Panc1 (cell line): ENCODE data around the gene PTPRS. TPM values are rescaled to one million over a fixed set of nuclear protein-coding genes. Genes with fewer than 3 reads are reported as not detected.
A peak's percentile ranks its signal among the peaks of the same experiment; 100 is the strongest.

Source experiments
- ATAC-seq: fragments of 200-7000 bp; cut with Tn5 transposase; 2 replicates; pipeline ENCODE4 v1.9.1; 2020; ENCODE audit warnings: mild to moderate bottlenecking, moderate library complexity
- BruUV-seq: library from RNA; stranded (reverse); fragments of 400-500 nt; replicated peaks from 2 replicates; lab custom pipeline; 2021; lab: Mats Ljungman, UMichigan
- CTCF ChIA-PET: fragments of 300-600 bp; sonication (Branson Sonifier 250); formaldehyde crosslinking; loops from one replicate; lab custom pipeline; 2022; ENCODE audit warnings: antibody characterized with exemption; lab: Charles Lee
- POLR2A ChIA-PET: fragments of 300-600 bp; sonication (Branson Sonifier 250); formaldehyde crosslinking; loops from one replicate; lab custom pipeline; 2022; ENCODE audit warnings: antibody characterized with exemption; lab: Charles Lee
- DNase-seq: peaks from one replicate; pipeline ENCODE4 v3.0.0-alpha.2; 2010; ENCODE audit warnings: low read depth, low spot score
- H3K27ac ChIP-seq: 2 replicates; pipeline ENCODE4 v1.5.1; 2011; ENCODE audit warnings: mild to moderate bottlenecking, low read length, inconsistent platforms
- H3K27me3 ChIP-seq: fragments of 200-500 bp; sonication (Bioruptor generic); 2 replicates; pipeline ENCODE4 v1.6.0; 2014; ENCODE audit warnings: low read length, inconsistent platforms; ENCODE audit not compliant: control insufficient read depth, insufficient read depth
- H3K36me3 ChIP-seq: fragments of 200-500 bp; sonication (Bioruptor generic); 2 replicates; pipeline ENCODE4 v1.5.1; 2014; ENCODE audit warnings: inconsistent platforms, mild to moderate bottlenecking, low read length, moderate library complexity; ENCODE audit not compliant: control insufficient read depth, insufficient read depth
- H3K4me1 ChIP-seq: 2 replicates; pipeline ENCODE4 v1.5.1; 2011; ENCODE audit warnings: inconsistent platforms, mild to moderate bottlenecking, low read length, moderate library complexity; ENCODE audit not compliant: control insufficient read depth, insufficient read depth
- H3K4me3 ChIP-seq, 2 experiments: 2 replicates each; pipeline ENCODE4 v1.5.1; 2011 to 2012; ENCODE audit warnings: low read depth in 2 of 2, low read length in 2 of 2, mild to moderate bottlenecking in 2 of 2, inconsistent platforms in 1 of 2, moderate library complexity in 1 of 2
- H3K9me3 ChIP-seq: fragments of 200-500 bp; sonication (Bioruptor generic); 2 replicates; pipeline ENCODE4 v1.5.1; 2014; ENCODE audit warnings: low read depth, mild to moderate bottlenecking, inconsistent platforms, low read length, moderate library complexity; ENCODE audit not compliant: control insufficient read depth, insufficient read depth
- POLR2AphosphoS5 ChIP-seq: IDR thresholded peaks from 2 replicates; pipeline ENCODE4 v1.6.1; 2012; ENCODE audit warnings: mild to moderate bottlenecking, low read depth, low read length, moderate library complexity
- REST ChIP-seq, 2 experiments: IDR thresholded peaks; 2 replicates each; pipeline ENCODE4 v1.6.1; 2011 to 2012; ENCODE audit warnings: low read depth in 2 of 2, control low read depth in 1 of 2, low read length in 1 of 2, mild to moderate bottlenecking in 1 of 2, moderate library complexity in 1 of 2; ENCODE audit not compliant: insufficient read depth in 1 of 2
- SIN3A ChIP-seq: IDR thresholded peaks from 2 replicates; pipeline ENCODE4 v1.6.1; 2012; ENCODE audit warnings: low read depth, mild to moderate bottlenecking, low read length, moderate library complexity, borderline replicate concordance; ENCODE audit not compliant: insufficient read depth
- TCF7L2 ChIP-seq: IDR thresholded peaks from 2 replicates; pipeline ENCODE4 v1.6.1; 2011; ENCODE audit warnings: mild to moderate bottlenecking, low read depth, low read length, inconsistent platforms
- in situ Hi-C: cut with HindIII; loops from 2 replicates; pipeline ENCODE4 v1.10.0; 2016; ENCODE audit warnings: low sequenced_read_pairs, low pct_unique_long_range_greater_than_20kb
- intact Hi-C: fragments of 100-400 bp; cut with micrococcal nuclease; formaldehyde crosslinking; loops from one replicate; pipeline ENCODE4 v1.10.0; 2022; ENCODE audit not compliant: unreplicated experiment
- total RNA-seq: library from RNA; stranded (reverse); gene quantifications from one replicate; pipeline ENCODE4 v1.2.1, GENCODE V29; 2021; ENCODE audit not compliant: unreplicated experiment
- TF ChIP-seq, protein P1 (sequence below): fragments of 450-650 bp; IDR thresholded peaks from 2 replicates; pipeline ENCODE4 v1.5.1; 2017; ENCODE audit warnings: mild to moderate bottlenecking

PTPRS gene
- total RNA-seq, 1 experiment from 2014 or later = 85.4 TPM

GRCh38 chr19:5292453-5292821 is 48.2 kb downstream of the PTPRS start:
- ATAC-seq = no peak; the same call in 1 of the 2 replicates

GRCh38 chr19:5291588-5292193 is 48.9 kb downstream of the PTPRS start:
- BruUV-seq = no TSS peak
- Histone ChIP-seq H3K4me3 (peak overlapping the region; percentile 53 to 62; a peak in 3 of 4 replicates), H3K36me3 (no peaks in the 10 kb centered on the region), H3K4me1 (no peaks in the 10 kb centered on the region), H3K27me3 (no peaks in the 10 kb centered on the region), H3K9me3 (no peaks in the 10 kb centered on the region), H3K27ac (no peak overlapping the region)
- in situ Hi-C loops = no loop called here
- POLR2A ChIA-PET = interaction anchor here (0.5 kb wide), 1 partner anchor 33 kb away, joined by 6 read pairs; no protein-coding TSS in a partner anchor
- CTCF ChIA-PET = interaction anchor here (0.6 kb wide), 1 partner anchor 20 kb away, joined by 7 read pairs; no protein-coding TSS in a partner anchor
- ATAC-seq = no peak
- no peak for TF ChIP-seq TCF7L2
- TF ChIP-seq REST (IDR thresholded peaks at IDR 0.05; ENCODE audit: insufficient read depth in 1 of 2, low read depth in 2 of 2, low read length in 1 of 2) = no peak
- TF ChIP-seq, protein P1, sequence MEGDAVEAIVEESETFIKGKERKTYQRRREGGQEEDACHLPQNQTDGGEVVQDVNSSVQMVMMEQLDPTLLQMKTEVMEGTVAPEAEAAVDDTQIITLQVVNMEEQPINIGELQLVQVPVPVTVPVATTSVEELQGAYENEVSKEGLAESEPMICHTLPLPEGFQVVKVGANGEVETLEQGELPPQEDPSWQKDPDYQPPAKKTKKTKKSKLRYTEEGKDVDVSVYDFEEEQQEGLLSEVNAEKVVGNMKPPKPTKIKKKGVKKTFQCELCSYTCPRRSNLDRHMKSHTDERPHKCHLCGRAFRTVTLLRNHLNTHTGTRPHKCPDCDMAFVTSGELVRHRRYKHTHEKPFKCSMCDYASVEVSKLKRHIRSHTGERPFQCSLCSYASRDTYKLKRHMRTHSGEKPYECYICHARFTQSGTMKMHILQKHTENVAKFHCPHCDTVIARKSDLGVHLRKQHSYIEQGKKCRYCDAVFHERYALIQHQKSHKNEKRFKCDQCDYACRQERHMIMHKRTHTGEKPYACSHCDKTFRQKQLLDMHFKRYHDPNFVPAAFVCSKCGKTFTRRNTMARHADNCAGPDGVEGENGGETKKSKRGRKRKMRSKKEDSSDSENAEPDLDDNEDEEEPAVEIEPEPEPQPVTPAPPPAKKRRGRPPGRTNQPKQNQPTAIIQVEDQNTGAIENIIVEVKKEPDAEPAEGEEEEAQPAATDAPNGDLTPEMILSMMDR = no peak
- no peak for TF ChIP-seq SIN3A
- no peak for TF ChIP-seq POLR2AphosphoS5
- DNase-seq = no peak
- intact Hi-C loops = no loop called here

More at GRCh38 chr19:5292453-5292821, 48.2 kb downstream of the PTPRS start:
- Histone ChIP-seq H3K27ac (peak overlapping the region; percentile 9; the same call in 1 of the 2 replicates), H3K4me1 (no peaks in the 10 kb centered on the region), H3K4me3 (peak overlapping the region; percentile 53 to 62), H3K36me3 (no peaks in the 10 kb centered on the region), H3K27me3 (no peaks in the 10 kb centered on the region), H3K9me3 (no peaks in the 10 kb centered on the region)
- in situ Hi-C loops = no loop called here
- ChIA-PET POLR2A (no interaction called here), CTCF (interaction anchor here (0.6 kb wide), 1 partner anchor 57 kb away, joined by 7 read pairs; no protein-coding TSS in a partner anchor)
- no TSS peak for BruUV-seq
- intact Hi-C loops = no loop called here
- TF ChIP-seq, protein P1 = no peak
- TF ChIP-seq TCF7L2 = no peak
- no peak for TF ChIP-seq REST (IDR thresholded peaks at IDR 0.05; ENCODE audit: insufficient read depth in 1 of 2, low read depth in 2 of 2, low read length in 1 of 2)
- TF ChIP-seq POLR2AphosphoS5 = no peak
- TF ChIP-seq SIN3A = no peak
- no peak for DNase-seq
